H1 (cell line): ENCODE measurements around the gene ECI1. TPM values are rescaled to one million over a fixed set of nuclear protein-coding genes. Genes with fewer than 3 reads are reported as not detected.

Experiments used
- CTCF ChIA-PET: fragments of 300-600 bp; sonication (Branson Sonifier 250); formaldehyde crosslinking; loops from one replicate; lab custom pipeline; 2021; ENCODE audit not compliant: partially characterized antibody; lab: Charles Lee
- POLR2A ChIA-PET: fragments of 300-600 bp; sonication (Branson Sonifier 250); formaldehyde crosslinking; loops from one replicate; lab custom pipeline; 2021; ENCODE audit warnings: inconsistent platforms; ENCODE audit not compliant: partially characterized antibody; lab: Charles Lee
- DNase-seq, 2 experiments: peaks; one replicate each; pipeline versions ENCODE4 v3.0.0 to v3.0.0-alpha.2; 2010 to 2022; ENCODE audit warnings: low spot score in 2 of 2, low read depth in 1 of 2, mixed read lengths in 1 of 2
- FAIRE-seq: peaks from 2 replicates; lab custom pipeline; 2011; peaks lifted over from hg19 to GRCh38; lab: Jason Lieb, UNC
- H2AFZ ChIP-seq: 2 replicates; pipeline ENCODE4 v1.8.1; 2012; ENCODE audit warnings: low read length, inconsistent platforms
- H2AK5ac ChIP-seq: 2 replicates; pipeline ENCODE4 v1.6.1; 2013; ENCODE audit warnings: low read depth, low read length
- H2BK120ac ChIP-seq: replicated peaks from 2 replicates; pipeline ENCODE3; 2013; ENCODE audit warnings: low read depth, low read length, inconsistent platforms
- H2BK12ac ChIP-seq: 2 replicates; pipeline ENCODE4 v1.6.1; 2013; ENCODE audit warnings: low read depth, low read length
- H2BK15ac ChIP-seq: 2 replicates; pipeline ENCODE4 v1.6.1; 2013; ENCODE audit warnings: low read length
- H2BK20ac ChIP-seq: 2 replicates; pipeline ENCODE4 v1.6.1; 2013; ENCODE audit warnings: low read length
- H2BK5ac ChIP-seq: 2 replicates; pipeline ENCODE4 v1.6.1; 2013; ENCODE audit warnings: low read depth, low read length
- H3K14ac ChIP-seq: 2 replicates; pipeline ENCODE4 v1.6.1; 2013; ENCODE audit warnings: inconsistent platforms; ENCODE audit not compliant: insufficient read length
- H3K18ac ChIP-seq: 2 replicates; pipeline ENCODE4 v1.6.1; 2013; ENCODE audit warnings: low read length; ENCODE audit errors: extremely low read depth
- H3K23ac ChIP-seq: 2 replicates; pipeline ENCODE4 v1.6.1; 2013; ENCODE audit warnings: inconsistent platforms; ENCODE audit not compliant: insufficient read length
- H3K23me2 ChIP-seq: 2 replicates; pipeline ENCODE4 v1.6.1; 2013; ENCODE audit warnings: low read depth, low read length
- H3K27ac ChIP-seq: 2 replicates; pipeline ENCODE4 v1.6.1; 2011; ENCODE audit warnings: low read depth, low read length, inconsistent platforms
- H3K27me3 ChIP-seq, 4 experiments: replicated peaks in 1 of 4; 1 replicate in 1 of 4; 2 replicates in 3 of 4; pipeline versions ENCODE4 v1.6.1 to v1.8.1; 2011 to 2013; ENCODE audit warnings: low read length in 3 of 4, mild to moderate bottlenecking in 3 of 4, inconsistent platforms in 2 of 4, mixed read lengths in 2 of 4, moderate library complexity in 1 of 4; ENCODE audit not compliant: control insufficient read depth in 3 of 4, insufficient read depth in 3 of 4; ENCODE audit errors: extremely low read depth in 1 of 4
- H3K36me3 ChIP-seq, 4 experiments: 2 replicates each; pipeline versions ENCODE4 v1.6.1 to v1.8.1; 2011 to 2013; ENCODE audit warnings: mild to moderate bottlenecking in 4 of 4, low read length in 3 of 4, moderate library complexity in 2 of 4, control low read depth in 1 of 4, inconsistent platforms in 1 of 4; ENCODE audit not compliant: insufficient read depth in 4 of 4, control insufficient read depth in 2 of 4
- H3K4ac ChIP-seq: replicated peaks from 2 replicates; pipeline ENCODE3; 2013; ENCODE audit warnings: low read length, low read depth, mixed read lengths, inconsistent platforms; ENCODE audit not compliant: insufficient read length
- H3K4me1 ChIP-seq, 4 experiments: replicated peaks in 1 of 4; 1 replicate in 1 of 4; 2 replicates in 3 of 4; pipeline versions ENCODE4 v1.6.1 to v1.8.1; 2011 to 2013; ENCODE audit warnings: low read length in 3 of 4, inconsistent platforms in 2 of 4, mixed read lengths in 1 of 4; ENCODE audit not compliant: insufficient read depth in 4 of 4, control insufficient read depth in 3 of 4
- H3K4me2 ChIP-seq, 2 experiments: 2 replicates each; pipeline versions ENCODE4 v1.6.1 to v1.8.1; 2011 to 2013; ENCODE audit warnings: low read depth in 2 of 2, low read length in 2 of 2, control low read depth in 1 of 2, inconsistent platforms in 1 of 2, mild to moderate bottlenecking in 1 of 2; ENCODE audit not compliant: insufficient read depth in 1 of 2
- H3K4me3 ChIP-seq, 4 experiments: fragments of 200-600, 300-600 bp in 1 of 4; sonication (generic), shearing (Covaris generic), sonication (Bioruptor Twin) in 1 of 4; 2 replicates each; pipeline versions ENCODE4 v1.5.1 to v1.8.1; 2011 to 2016; ENCODE audit warnings: low read length in 4 of 4, low read depth in 3 of 4, control low read depth in 2 of 4, inconsistent platforms in 2 of 4, mild to moderate bottlenecking in 2 of 4, mixed read lengths in 1 of 4, moderate library complexity in 1 of 4; ENCODE audit not compliant: insufficient read depth in 2 of 4; ENCODE audit errors: extremely low read depth in 1 of 4
- H3K56ac ChIP-seq: replicated peaks from 2 replicates; pipeline ENCODE3; 2013; ENCODE audit warnings: low read depth, mild to moderate bottlenecking, mixed read lengths, low read length, inconsistent platforms; ENCODE audit not compliant: insufficient read length
- H3K79me1 ChIP-seq: 2 replicates; pipeline ENCODE4 v1.6.1; 2013; ENCODE audit warnings: low read depth, low read length, control low read depth
- H3K79me2 ChIP-seq, 2 experiments: 2 replicates each; pipeline versions ENCODE4 v1.6.1 to v1.8.1; 2012 to 2013; ENCODE audit warnings: low read length in 2 of 2, mild to moderate bottlenecking in 2 of 2, inconsistent platforms in 1 of 2; ENCODE audit not compliant: insufficient read depth in 2 of 2, control insufficient read depth in 1 of 2
- H3K9ac ChIP-seq, 4 experiments: replicated peaks in 1 of 4; 1 replicate in 1 of 4; 2 replicates in 3 of 4; pipeline versions ENCODE4 v1.6.1 to v1.8.1; 2011 to 2013; ENCODE audit warnings: low read depth in 3 of 4, low read length in 3 of 4, control low read depth in 2 of 4, mild to moderate bottlenecking in 2 of 4, moderate library complexity in 2 of 4, inconsistent platforms in 1 of 4; ENCODE audit errors: extremely low read depth in 1 of 4
- H3K9me3 ChIP-seq, 2 experiments: 2 replicates each; pipeline versions ENCODE4 v1.6.1 to v1.8.1; 2012 to 2013; ENCODE audit warnings: mild to moderate bottlenecking in 2 of 2, moderate library complexity in 2 of 2, control low read depth in 1 of 2, inconsistent platforms in 1 of 2, low read depth in 1 of 2, low read length in 1 of 2, mixed read lengths in 1 of 2; ENCODE audit not compliant: insufficient read depth in 2 of 2
- H4K20me1 ChIP-seq, 2 experiments: replicated peaks in 1 of 2; 2 replicates each; pipeline versions ENCODE3 to v1.8.1; 2011 to 2013; ENCODE audit warnings: inconsistent platforms in 2 of 2, low read length in 2 of 2, mild to moderate bottlenecking in 1 of 2; ENCODE audit not compliant: insufficient read depth in 2 of 2, control insufficient read depth in 1 of 2
- H4K5ac ChIP-seq: 2 replicates; pipeline ENCODE4 v1.6.1; 2013; ENCODE audit warnings: low read length, low read depth, mixed read lengths, inconsistent platforms; ENCODE audit not compliant: insufficient read length
- H4K8ac ChIP-seq: 2 replicates; pipeline ENCODE4 v1.8.0; 2013; ENCODE audit warnings: mild to moderate bottlenecking, moderate library complexity, low read length, inconsistent platforms; ENCODE audit not compliant: insufficient read depth; ENCODE audit errors: extremely low read depth
- H4K91ac ChIP-seq: replicated peaks from 2 replicates; pipeline ENCODE3; 2013; ENCODE audit warnings: low read length, mixed read lengths, inconsistent platforms; ENCODE audit not compliant: insufficient read length
- CTBP2 ChIP-seq: IDR thresholded peaks from 2 replicates; pipeline ENCODE4 v1.7.0; 2011; ENCODE audit warnings: borderline replicate concordance, mild to moderate bottlenecking, moderate library complexity, mixed read lengths, low read length; ENCODE audit not compliant: insufficient read depth, insufficient read length
- GTF2F1 ChIP-seq: IDR thresholded peaks from 2 replicates; pipeline ENCODE4 v1.6.1; 2012; ENCODE audit warnings: low read depth, low read length, improper control_type of control experiment, borderline replicate concordance
- JUND ChIP-seq: IDR thresholded peaks from 2 replicates; pipeline ENCODE4 v1.6.1; 2011; ENCODE audit warnings: mild to moderate bottlenecking, improper control_type of control experiment, low read length
- NRF1 ChIP-seq: IDR thresholded peaks from 2 replicates; pipeline ENCODE4 v1.6.1; 2011; ENCODE audit warnings: mild to moderate bottlenecking, low read depth, low read length, improper control_type of control experiment
- RXRA ChIP-seq: IDR thresholded peaks from 2 replicates; pipeline ENCODE4 v1.6.1; 2011; ENCODE audit warnings: low read depth, mild to moderate bottlenecking, low read length, moderate library complexity; ENCODE audit not compliant: insufficient read depth
- SIRT6 ChIP-seq: IDR thresholded peaks from one replicate; pipeline ENCODE4 v1.7.1; 2012; ENCODE audit warnings: low read length, inconsistent platforms
- SP2 ChIP-seq: IDR thresholded peaks from 2 replicates; pipeline ENCODE4 v1.6.1; 2012; ENCODE audit warnings: mild to moderate bottlenecking, low read length, inconsistent platforms
- SRF ChIP-seq: IDR thresholded peaks from 2 replicates; pipeline ENCODE4 v1.6.1; 2011; ENCODE audit warnings: mild to moderate bottlenecking, low read depth, low read length, moderate library complexity
- TAF7 ChIP-seq: optimal IDR thresholded peaks from 2 replicates; pipeline ENCODE3; 2011; ENCODE audit warnings: low read depth, mild to moderate bottlenecking, inconsistent platforms, low read length, moderate library complexity, borderline replicate concordance
- TBP ChIP-seq: IDR thresholded peaks from 2 replicates; pipeline ENCODE4 v1.6.1; 2011; ENCODE audit warnings: low read depth, low read length, improper control_type of control experiment
- WGBS, 2 experiments: shearing (Covaris generic) in 1 of 2; methylation state at CpG; one replicate each; pipeline versions ENCODE4 v1.1.6 to v1.1.7; 2013 to 2015; ENCODE audit warnings: low lambda C conversion rate in 2 of 2, mixed read lengths in 2 of 2, inconsistent platforms in 1 of 2, low coverage in 1 of 2, missing lambda C conversion rate in 1 of 2; ENCODE audit not compliant: insufficient replicate concordance in 2 of 2, insufficient coverage in 1 of 2, insufficient read length in 1 of 2; ENCODE audit errors: extremely low coverage in 1 of 2, missing lambda C conversion rate in 1 of 2; 5-methylcytosine and 5-hydroxymethylcytosine counted together
- polyA plus RNA-seq, 7 experiments: library from polyadenylated mRNA; depleted of rRNA in 3 of 7; stranded (reverse) in 5 of 7; unstranded in 2 of 7; fragments of >200 nt in 5 of 7; fragments of 200-250 nt in 2 of 7; gene quantifications; 1 replicate in 5 of 7; 2 replicates in 1 of 7; 4 replicates in 1 of 7; pipeline versions ENCODE4 v1.2.1 to v1.2.3, GENCODE V29; 2011 to 2013; ENCODE audit warnings: missing spikeins in 2 of 7, mixed read lengths in 2 of 7
- total RNA-seq: library from RNA; stranded (reverse); fragmentation: NEBNext Ultra II Directional; extraction: Animal tissue kit (Norgen Biotek cat#: 25700); gene quantifications from 2 replicates; pipeline ENCODE4 v1.2.1, GENCODE V29; 2021

The ECI1 gene
- total and polyA plus RNA-seq, 2 of the 8 experiments (the other 6 are each of a cell fraction or from before 2014, with no cell fraction given): 79.5 to 151 TPM

GRCh38 chr16:2200313-2200712, 51.1 kb downstream of the ECI1 start:
- TF ChIP-seq JUND (no peak), SRF (no peak), SP2 (no peak), TAF7 (no peak), CTBP2 (no peak), RXRA (no peak), GTF2F1 (no peak), SIRT6 (no peak), NRF1 (no peak), TBP (no peak)
- no peak overlapping the region for H4K91ac ChIP-seq
- H4K20me1 ChIP-seq: peaks cover 0 to 3% of the 10 kb centered on the region in 2 experiments
- H2BK15ac ChIP-seq: no peak overlapping the region
- H4K5ac ChIP-seq: no peak overlapping the region
- H2BK120ac ChIP-seq: no peak overlapping the region
- H3K79me1 ChIP-seq: no peaks in the 10 kb centered on the region
- H3K9me3 ChIP-seq: no peaks in the 10 kb centered on the region
- peaks cover 12% of the 10 kb centered on the region; the same call in 1 of the 2 replicates for H3K23me2 ChIP-seq
- no peak overlapping the region for H3K4me3 ChIP-seq
- no peak overlapping the region for H4K8ac ChIP-seq
- no peak overlapping the region for H3K27ac ChIP-seq
- no peak for FAIRE-seq
- H3K9ac ChIP-seq: no peak overlapping the region
- DNase-seq: no peak
- H3K36me3 ChIP-seq: no peaks in the 10 kb centered on the region
- no peak overlapping the region for H2BK12ac ChIP-seq
- H3K14ac ChIP-seq: no peak overlapping the region
- H2AK5ac ChIP-seq: no peak overlapping the region
- peaks cover 4 to 34% (median 23%) of the 10 kb centered on the region in 4 experiments for H3K27me3 ChIP-seq
- no peak overlapping the region for H2BK5ac ChIP-seq
- ChIA-PET POLR2A (interaction anchor here (0.7 to 6.9 kb wide), 10 partner anchors 9 to 309 kb away, joined by 3 to 63 read pairs (median 4); partner anchors contain the start of genes BRICD5, ECI1 and TRAF7), CTCF (interaction anchor here (1.4 to 2.0 kb wide), 3 partner anchors 8 to 51 kb away, joined by 5 to 7 read pairs (median 6); partner anchors contain the start of gene ECI1)
- H3K23ac ChIP-seq: no peak overlapping the region
- 85% methylated on average over 6 of the region's 6 CpGs; no CpG with 5 or more reads in 1 of the 2 experiments for WGBS, 2 experiments
- H3K56ac ChIP-seq: no peak overlapping the region
- no peak overlapping the region for H3K18ac ChIP-seq
- H3K4ac ChIP-seq: no peak overlapping the region
- H3K4me1 ChIP-seq: peaks cover 0 to 9% (median 5%) of the 10 kb centered on the region in 4 experiments; a peak in 5 of 7 replicates
- H2AFZ ChIP-seq: no peak overlapping the region
- H3K79me2 ChIP-seq: no peaks in the 10 kb centered on the region
- no peak overlapping the region for H2BK20ac ChIP-seq
- no peak overlapping the region for H3K4me2 ChIP-seq
